CD4-positive, alpha-beta T cell treated with Interleukin-6 for 4 hours (primary cell): ENCODE measurements around the gene WASF2.
"Not testable (repeated sequence)": the region's sequence is repeated elsewhere in the genome, so short reads cannot be mapped to it uniquely, and the experiment has no call there.

ENCODE experiments used
- DNase-seq: peaks from one replicate; pipeline ENCODE4 v3.0.0-alpha.2; 2020; ENCODE audit warnings: mixed read lengths

WASF2 gene

GRCh38 chr1:27489973-27490741, at the start of gene WASF2:
Gene WASF2 (minus strand): TSS chr1:27490167. CDS start chr1:27428890, 61,277 bp downstream.
- DNase-seq, result peak; percentile 98

- no peak for DNase-seq
These were observed 48.8 kb upstream of the WASF2 start for GRCh38 chr1:27538793-27539192.

- not testable (repeated sequence) for DNase-seq
These were observed 48.3 kb upstream of the WASF2 start for GRCh38 chr1:27538305-27538676.

- no peak for DNase-seq
These were observed 46.8 kb upstream of the WASF2 start for GRCh38 chr1:27536767-27537166.

GRCh38 chr1:27536010-27536757, 46.2 kb upstream of the WASF2 start:
- DNase-seq, result no peak

- no peak for DNase-seq
These were observed 45.4 kb upstream of the WASF2 start for GRCh38 chr1:27535386-27535785.

GRCh38 chr1:27531959-27532685, 42.2 kb upstream of the WASF2 start:
- no peak for DNase-seq

GRCh38 chr1:27530192-27530591, 40.2 kb upstream of the WASF2 start:
- no peak for DNase-seq

- no peak for DNase-seq
These were observed 39.7 kb upstream of the WASF2 start for GRCh38 chr1:27529704-27530018.

GRCh38 chr1:27528818-27529703, 39.1 kb upstream of the WASF2 start:
- DNase-seq, result no peak

- DNase-seq, result peak; percentile 69
These were observed 38.2 kb upstream of the WASF2 start for GRCh38 chr1:27527890-27528817.

GRCh38 chr1:27527223-27527889, 37.4 kb upstream of the WASF2 start:
- DNase-seq, result peak; percentile 63

- DNase-seq, result peak; percentile 13
These were observed 36.7 kb upstream of the WASF2 start for GRCh38 chr1:27526569-27527222.

- peak; percentile 78 for DNase-seq
These were observed 35.6 kb upstream of the WASF2 start for GRCh38 chr1:27525296-27526272.

GRCh38 chr1:27523337-27524020, 33.5 kb upstream of the WASF2 start:
- DNase-seq, result no peak

- DNase-seq, result peak; percentile 83
These were observed 32.7 kb upstream of the WASF2 start for GRCh38 chr1:27522432-27523336.

- no peak for DNase-seq
These were observed 32.0 kb upstream of the WASF2 start for GRCh38 chr1:27521861-27522431.
